Activated CD4-positive, CD25-positive, alpha-beta regulatory T cell treated with anti-CD3 and anti-CD28 coated beads, Interleukin-2, amount 50 U/mL, for 72 hours (primary cell): Measurements from ENCODE around the gene L3MBTL3.

Experiments
- DNase-seq: peaks from one replicate; pipeline ENCODE4 v3.0.0; 2021

The L3MBTL3 gene

GRCh38 chr6:130018292-130018743, at the start of gene L3MBTL3:
L3MBTL3 (plus strand) TSS chr6:130018581; CDS start chr6:130042700, 24,119 bp downstream.
- DNase-seq = peak; percentile 84

- no peak for DNase-seq
These were observed 49.3 kb upstream of the L3MBTL3 start for GRCh38 chr6:129969064-129969463.

GRCh38 chr6:129976110-129976509, 42.3 kb upstream of the L3MBTL3 start:
- DNase-seq = no peak

GRCh38 chr6:129978148-129978916, 40.0 kb upstream of the L3MBTL3 start:
- DNase-seq = no peak

- DNase-seq = no peak
These were observed 37.6 kb upstream of the L3MBTL3 start for GRCh38 chr6:129980821-129981220.

- DNase-seq = no peak
These were observed 36.8 kb upstream of the L3MBTL3 start for GRCh38 chr6:129981598-129981997.

- DNase-seq = no peak
These were observed 29.0 kb upstream of the L3MBTL3 start for GRCh38 chr6:129989396-129989795.

- DNase-seq = no peak
These were observed 25.5 kb upstream of the L3MBTL3 start for GRCh38 chr6:129992881-129993280.

- DNase-seq = no peak
These were observed 24.0 kb upstream of the L3MBTL3 start for GRCh38 chr6:129994410-129994809.

- DNase-seq = no peak
These were observed 22.0 kb upstream of the L3MBTL3 start for GRCh38 chr6:129996387-129996786.

- no peak for DNase-seq
These were observed 17.6 kb upstream of the L3MBTL3 start for GRCh38 chr6:130000526-130001421.

GRCh38 chr6:130008236-130008873, 10.0 kb upstream of the L3MBTL3 start:
- DNase-seq = no peak

GRCh38 chr6:130009146-130009545, 9.2 kb upstream of the L3MBTL3 start:
- DNase-seq = no peak

GRCh38 chr6:130010387-130010786, 8.0 kb upstream of the L3MBTL3 start:
- no peak for DNase-seq

GRCh38 chr6:130012728-130013127, 5.7 kb upstream of the L3MBTL3 start:
- no peak for DNase-seq

- peak; percentile 37 for DNase-seq
These were observed 454 bp downstream of the L3MBTL3 start for GRCh38 chr6:130018744-130019325.

- peak; percentile 54 for DNase-seq
These were observed 1.1 kb downstream of the L3MBTL3 start for GRCh38 chr6:130019326-130020072.

GRCh38 chr6:130020073-130020906, 1.9 kb downstream of the L3MBTL3 start:
- peak; percentile 53 for DNase-seq

- DNase-seq = peak; percentile 69
These were observed 2.7 kb downstream of the L3MBTL3 start for GRCh38 chr6:130020907-130021629.

- DNase-seq = no peak
These were observed 8.5 kb downstream of the L3MBTL3 start for GRCh38 chr6:130026859-130027258.
